HG03139 (cell line): ENCODE data around the gene NF1.
"Not testable (repeated sequence)": the region's sequence is repeated elsewhere in the genome, so short reads cannot be mapped to it uniquely, and the experiment has no call there.

ENCODE experiments used
- ATAC-seq: cut with Tn5 transposase; IDR thresholded peaks from one replicate; pipeline ENCODE4 v1.9.1; 2021; ENCODE audit not compliant: unreplicated experiment

NF1 gene

GRCh38 chr17:31094600-31095235 is at the start of gene NF1:
NF1 (plus strand) TSS chr17:31094977; CDS start chr17:31095310, 333 bp downstream.
- ATAC-seq = peak; percentile 51

GRCh38 chr17:31046856-31047425 is 47.8 kb upstream of the NF1 start:
- ATAC-seq = not testable (repeated sequence)

- no peak for ATAC-seq
These were observed 46.6 kb upstream of the NF1 start for GRCh38 chr17:31048142-31048541.

- ATAC-seq = no peak
These were observed 46.0 kb upstream of the NF1 start for GRCh38 chr17:31048780-31049179.

- ATAC-seq = no peak
These were observed 43.8 kb upstream of the NF1 start for GRCh38 chr17:31050948-31051347.

- ATAC-seq = no peak
These were observed 43.3 kb upstream of the NF1 start for GRCh38 chr17:31051506-31051905.

GRCh38 chr17:31052187-31052889 is 42.4 kb upstream of the NF1 start:
- no peak for ATAC-seq

GRCh38 chr17:31053071-31053470 is 41.7 kb upstream of the NF1 start:
- ATAC-seq = no peak

- no peak for ATAC-seq
These were observed 40.0 kb upstream of the NF1 start for GRCh38 chr17:31054761-31055160.

- ATAC-seq = no peak
These were observed 35.8 kb upstream of the NF1 start for GRCh38 chr17:31058976-31059375.

GRCh38 chr17:31060791-31061550 is 33.8 kb upstream of the NF1 start:
- ATAC-seq = no peak

GRCh38 chr17:31061678-31062077 is 33.1 kb upstream of the NF1 start:
- no peak for ATAC-seq

- no peak for ATAC-seq
These were observed 32.4 kb upstream of the NF1 start for GRCh38 chr17:31062346-31062745.

- ATAC-seq = no peak
These were observed 30.1 kb upstream of the NF1 start for GRCh38 chr17:31064707-31065106.

GRCh38 chr17:31067691-31068184 is 27.0 kb upstream of the NF1 start:
- ATAC-seq = no peak

- ATAC-seq = no peak
These were observed 26.5 kb upstream of the NF1 start for GRCh38 chr17:31068291-31068690.

GRCh38 chr17:31072186-31072585 is 22.6 kb upstream of the NF1 start:
- no peak for ATAC-seq

GRCh38 chr17:31073411-31073810 is 21.4 kb upstream of the NF1 start:
- no peak for ATAC-seq

- ATAC-seq = no peak
These were observed 19.8 kb upstream of the NF1 start for GRCh38 chr17:31074772-31075555.

- no peak for ATAC-seq
These were observed 16.5 kb upstream of the NF1 start for GRCh38 chr17:31078290-31078689.

- no peak for ATAC-seq
These were observed 15.0 kb upstream of the NF1 start for GRCh38 chr17:31079731-31080130.
